GM12864 (cell line): ENCODE results near the gene RANBP10.

Source experiments
- DNase-seq: peaks from one replicate; pipeline ENCODE4 v3.0.0-alpha.2; 2011; ENCODE audit warnings: low read depth
- H3K4me3 ChIP-seq: 2 replicates; pipeline ENCODE4 v1.5.1; 2011; ENCODE audit warnings: mild to moderate bottlenecking, low read depth, low read length, control low read depth
- CTCF ChIP-seq: IDR thresholded peaks from 2 replicates; pipeline ENCODE4 v1.5.1; 2011; ENCODE audit warnings: low read depth, mild to moderate bottlenecking, moderate library complexity, low read length, control low read depth, inconsistent platforms; ENCODE audit errors: missing control alignments

RANBP10 gene

DNA sequence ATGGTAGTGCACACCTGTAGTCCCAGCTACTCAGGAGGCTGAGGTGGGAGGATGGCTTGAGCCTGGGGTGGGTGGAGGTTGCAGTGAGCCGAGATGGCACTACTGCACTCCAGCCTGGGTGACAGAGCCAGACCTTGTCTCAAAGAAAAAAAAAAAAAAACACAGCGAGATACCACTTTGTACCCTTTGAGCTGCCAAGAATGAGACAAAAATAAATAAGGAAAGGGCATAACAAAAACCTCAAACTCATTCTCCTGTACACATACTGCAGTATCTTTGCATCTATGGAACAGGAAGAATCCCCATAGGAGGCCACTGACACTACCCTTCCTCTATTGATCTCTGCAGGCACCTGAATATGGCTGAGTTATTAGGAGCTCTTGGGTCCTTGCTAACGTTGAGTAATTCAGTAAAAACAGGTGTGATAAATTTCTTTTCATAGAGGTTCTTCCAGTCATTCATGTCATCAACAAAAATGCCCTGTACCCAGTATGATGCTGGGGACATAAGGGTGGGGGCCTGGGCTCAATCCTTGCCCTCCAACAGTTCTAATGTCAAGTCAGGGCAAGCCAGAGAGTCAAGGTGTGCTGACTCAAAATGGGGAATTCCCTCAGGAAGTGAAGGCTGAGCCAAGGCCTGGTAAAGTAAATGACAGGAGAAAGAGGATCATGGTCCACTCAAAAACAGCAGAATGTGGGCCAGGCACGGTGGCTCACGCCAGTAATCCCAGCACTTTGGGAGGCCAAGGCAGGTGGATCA is 26.9 kb downstream of the RANBP10 start:
- DNase-seq: no peak
- no peak overlapping the region for H3K4me3 ChIP-seq
- TF ChIP-seq CTCF: no peak

- TF ChIP-seq CTCF: no peak
- H3K4me3 ChIP-seq: no peak overlapping the region
- DNase-seq: no peak
These were observed 31.1 kb downstream of the RANBP10 start for GRCh38 chr16:67775273-67775672.

DNA sequence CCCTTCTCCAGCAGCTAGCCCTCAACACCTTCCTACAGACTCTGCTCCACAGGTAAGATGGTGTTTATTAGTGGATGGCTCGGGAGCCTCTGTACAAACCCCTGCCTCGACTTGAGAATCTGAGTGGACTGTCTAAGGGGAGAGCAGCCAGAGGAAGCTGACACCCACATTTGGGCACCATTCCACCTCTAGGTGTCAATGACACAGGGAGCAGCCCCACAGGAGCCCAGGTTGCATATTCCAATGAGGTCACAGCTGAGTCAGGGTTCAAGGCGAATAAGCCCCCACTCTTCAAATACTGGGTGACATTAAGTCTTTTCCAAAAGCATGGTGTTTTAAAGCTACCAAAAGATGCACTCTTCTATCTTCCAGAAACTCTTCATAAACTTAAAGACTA is 31.9 kb downstream of the RANBP10 start:
- no peak overlapping the region for H3K4me3 ChIP-seq
- TF ChIP-seq CTCF: no peak
- no peak for DNase-seq

- no peak for DNase-seq
- no peak overlapping the region for H3K4me3 ChIP-seq
- TF ChIP-seq CTCF: no peak
These were observed 32.5 kb downstream of the RANBP10 start for GRCh38 chr16:67773569-67774456.

DNA sequence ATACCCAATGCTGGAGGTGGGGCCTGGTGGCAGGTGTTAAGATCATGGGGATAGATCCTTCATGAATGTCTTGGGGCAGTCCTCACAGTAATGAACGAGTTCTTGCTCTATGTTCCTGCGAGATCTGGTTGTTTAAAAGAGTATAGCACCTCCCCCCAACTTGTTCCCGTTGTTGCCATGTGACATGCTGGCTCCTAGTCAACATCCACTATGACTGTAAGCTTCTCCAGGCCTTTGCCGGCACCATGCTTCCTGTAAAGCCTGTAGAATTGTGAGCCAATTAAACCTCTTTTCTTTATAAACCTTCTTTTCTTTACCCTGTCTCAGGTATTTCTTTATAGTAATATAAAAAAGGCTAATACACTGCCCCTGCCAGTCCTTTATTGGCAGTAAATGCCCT is 33.3 kb downstream of the RANBP10 start:
- DNase-seq: no peak
- no peak for TF ChIP-seq CTCF
- no peak overlapping the region for H3K4me3 ChIP-seq

GRCh38 chr16:67770346-67770991 is 35.9 kb downstream of the RANBP10 start:
- no peak for TF ChIP-seq CTCF
- DNase-seq: no peak
- no peak overlapping the region for H3K4me3 ChIP-seq
